Measurements from ENCODE around the gene MYOM1.
"Not testable (repeated sequence)": the region's sequence is repeated elsewhere in the genome, so short reads cannot be mapped to it uniquely, and the experiment has no call there.

The MYOM1 gene

DNA sequence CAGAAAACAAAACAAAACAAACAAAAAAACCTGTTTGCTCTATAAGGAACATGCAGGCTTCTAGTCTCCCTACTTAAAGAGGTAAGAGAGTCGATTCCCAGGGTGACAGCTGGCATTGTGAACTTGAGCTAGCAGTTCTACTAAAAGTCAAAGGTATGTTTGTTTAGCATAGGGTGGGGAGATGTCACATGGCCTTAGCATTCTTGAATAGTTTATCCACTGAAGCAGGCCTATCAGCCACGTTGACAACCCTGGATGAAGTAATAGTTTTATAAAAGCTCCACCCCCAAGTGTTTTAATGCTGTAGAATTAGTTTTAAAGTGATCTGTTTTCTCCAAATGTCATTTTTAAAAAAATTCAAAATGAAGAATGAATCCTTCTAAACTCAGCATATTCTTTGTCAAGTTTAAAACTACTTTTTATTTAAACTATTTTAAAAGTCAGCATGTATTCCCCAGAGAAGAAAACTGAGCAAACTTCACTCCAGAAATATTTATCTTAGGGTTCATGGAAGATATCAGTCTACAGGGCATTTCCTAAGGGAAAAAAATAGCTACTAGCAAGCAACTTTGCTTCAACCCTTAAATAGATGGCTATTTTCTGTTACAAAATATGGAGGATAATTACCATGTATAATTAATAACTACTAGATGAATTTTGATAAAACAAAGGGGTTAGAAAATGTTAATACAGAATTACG is 1.7 kb downstream of the MYOM1 start:
- DNase-seq, result no peak

DNA sequence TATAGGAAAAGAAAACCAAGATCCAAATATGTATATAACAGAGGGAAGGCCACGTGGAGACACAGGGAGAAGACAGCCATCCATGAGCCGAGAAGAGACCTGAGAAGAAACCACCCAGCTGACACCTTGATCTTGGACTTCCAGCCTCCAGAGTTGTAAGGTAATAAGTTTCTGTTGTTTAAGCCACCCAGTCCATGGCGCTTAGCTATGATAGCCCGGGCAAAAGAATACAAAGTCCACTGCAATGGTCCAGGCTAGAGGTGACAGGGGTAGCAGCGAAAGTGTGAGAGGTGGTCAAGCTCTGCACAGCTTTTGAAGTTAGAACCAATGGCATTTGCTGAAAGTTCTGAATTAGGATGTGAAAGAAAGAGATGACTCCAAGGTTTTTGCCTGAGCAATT is 2.8 kb downstream of the MYOM1 start:
- DNase-seq, result no peak

DNA sequence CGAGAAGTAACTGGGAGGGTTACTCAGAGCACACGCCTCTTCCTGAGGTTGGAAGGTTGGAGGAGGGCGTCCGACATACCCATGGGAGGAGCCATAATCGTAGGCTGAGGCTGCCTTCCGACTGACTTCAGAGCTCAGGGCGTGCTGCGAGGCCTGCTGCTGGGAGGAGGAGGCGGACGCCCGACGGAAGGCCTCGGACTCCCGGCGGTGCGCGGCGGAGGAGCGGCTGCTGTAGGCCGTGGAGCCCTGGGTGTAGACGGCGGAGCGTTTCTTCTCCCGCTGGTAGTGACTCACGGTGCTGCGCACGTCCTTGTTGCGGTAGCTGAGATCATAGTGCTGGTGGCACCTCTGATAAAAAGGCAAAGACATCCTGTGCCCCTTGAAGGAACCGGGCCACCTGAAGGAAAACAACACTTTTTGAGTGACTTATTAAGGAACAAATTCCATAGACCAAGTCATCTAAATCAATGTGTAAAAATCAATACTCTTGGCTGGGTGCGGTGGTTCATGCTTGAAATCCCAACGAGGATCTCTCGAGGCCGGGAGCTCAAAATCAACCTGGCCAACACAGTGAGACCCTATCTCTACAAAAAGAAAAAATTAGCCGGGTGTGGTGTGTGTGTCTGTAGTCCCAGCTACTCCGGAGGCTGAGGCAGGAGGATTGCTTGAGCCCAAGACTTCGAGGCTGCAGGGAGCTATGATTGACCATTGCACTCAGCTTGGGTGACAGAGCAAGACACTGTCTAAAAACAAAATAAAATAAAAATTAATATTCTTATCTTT is 4.7 kb downstream of the MYOM1 start:
- no peak for DNase-seq

DNA sequence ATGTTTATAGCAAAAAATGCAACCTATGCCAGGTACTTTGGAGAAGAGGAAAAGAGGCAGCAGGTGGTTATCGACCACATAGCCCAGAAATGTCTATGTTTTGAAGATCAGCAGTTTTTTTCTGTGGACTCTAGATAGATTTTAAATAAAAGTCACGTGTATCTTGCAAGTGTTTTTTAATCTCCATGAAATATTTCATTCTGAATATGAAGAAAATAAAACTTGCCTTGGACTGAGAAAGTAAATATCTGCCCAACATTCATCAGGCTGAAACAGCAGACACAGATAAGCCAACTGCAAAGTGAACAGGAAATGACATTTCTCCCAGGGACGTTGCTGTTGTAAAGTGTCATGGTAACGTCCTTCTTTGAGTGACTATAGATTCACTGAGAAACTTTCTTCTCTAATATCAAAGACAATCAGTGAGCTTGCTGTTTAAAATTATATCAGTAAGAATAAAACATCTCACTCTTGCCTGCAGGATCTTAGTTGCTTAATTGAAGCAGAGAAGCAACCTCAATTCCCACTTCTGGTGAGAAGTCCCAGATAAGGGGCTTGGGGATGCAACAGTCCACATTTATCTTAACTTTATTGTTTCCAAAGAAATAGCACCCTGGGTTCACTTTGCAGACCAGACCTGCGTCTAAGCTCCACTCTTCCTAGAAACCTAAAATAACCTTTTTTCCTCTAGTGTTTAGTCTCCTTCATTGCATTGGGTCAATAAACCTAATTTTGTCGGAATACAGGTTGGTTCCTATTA is 6.3 kb downstream of the MYOM1 start:
- peak; percentile 24 for DNase-seq

- DNase-seq, result no peak
These were observed 7.1 kb downstream of the MYOM1 start for GRCh38 chr18:3212657-3213056.

DNA sequence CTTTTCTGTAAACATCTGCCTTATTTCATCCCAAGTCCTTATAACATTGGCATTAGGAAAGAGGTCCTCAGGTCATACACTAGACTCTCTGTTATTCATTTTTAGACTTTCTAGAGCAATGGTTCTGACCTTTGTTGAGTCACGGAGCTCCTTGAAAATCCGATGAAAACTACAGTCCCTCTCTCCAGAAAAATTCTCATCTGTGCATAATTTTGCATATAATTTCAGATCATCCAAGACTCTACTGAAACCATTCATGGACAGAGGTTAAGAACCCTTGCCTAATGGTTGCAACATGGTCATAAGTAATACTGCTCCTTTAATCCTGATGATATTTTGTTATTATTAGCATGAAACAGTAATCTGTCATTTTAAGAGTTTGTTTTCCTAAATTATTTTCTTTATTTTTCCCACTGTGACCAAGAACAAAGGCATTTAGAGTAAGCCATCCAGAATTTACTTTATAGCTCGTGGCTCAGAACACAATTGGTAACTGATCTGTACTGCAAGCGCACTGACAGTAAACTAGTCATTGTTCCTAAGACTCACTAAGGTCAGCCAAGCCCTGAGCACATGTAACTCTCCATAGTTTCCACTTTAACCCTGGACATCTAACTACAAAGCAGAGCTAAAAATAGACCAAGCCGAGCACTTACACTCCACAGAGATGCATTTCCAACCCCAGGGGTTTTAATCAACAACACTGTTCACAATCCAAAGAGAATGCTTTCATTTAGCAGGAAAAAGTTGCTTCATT is 8.4 kb downstream of the MYOM1 start:
- no peak for DNase-seq

DNA sequence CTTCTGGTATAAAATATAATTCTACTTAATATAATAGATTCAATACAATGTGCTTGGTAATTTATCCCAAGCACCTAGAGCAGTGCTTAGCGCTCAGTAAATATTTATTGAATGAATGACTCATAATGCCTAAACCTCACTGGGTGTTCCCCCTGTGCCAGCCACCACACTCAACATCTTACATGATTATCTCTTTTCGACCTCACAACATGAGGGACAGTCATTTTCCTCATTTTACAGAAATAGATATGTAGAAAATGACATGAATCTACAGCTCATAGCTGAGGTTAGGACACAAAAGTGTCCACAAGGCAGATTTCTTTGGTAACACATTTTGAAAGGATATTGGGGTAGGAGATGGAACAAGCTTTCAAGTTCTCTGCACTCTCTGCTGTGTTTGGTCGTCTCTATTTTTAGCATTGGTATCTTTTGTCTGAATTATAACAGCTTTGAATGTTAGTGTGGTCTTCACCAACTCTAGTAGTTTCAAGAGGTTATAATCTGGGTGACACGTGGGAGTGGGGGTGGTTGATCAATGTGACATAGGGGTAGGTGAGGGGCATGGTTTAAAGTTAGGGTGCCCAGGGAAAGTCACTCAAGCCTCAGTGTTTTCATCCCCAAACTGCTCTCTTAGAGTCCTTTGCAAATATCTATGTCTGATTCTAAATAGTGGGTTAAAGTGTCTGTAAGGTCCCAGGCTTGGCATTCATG is 9.8 kb downstream of the MYOM1 start:
- DNase-seq, result no peak

DNA sequence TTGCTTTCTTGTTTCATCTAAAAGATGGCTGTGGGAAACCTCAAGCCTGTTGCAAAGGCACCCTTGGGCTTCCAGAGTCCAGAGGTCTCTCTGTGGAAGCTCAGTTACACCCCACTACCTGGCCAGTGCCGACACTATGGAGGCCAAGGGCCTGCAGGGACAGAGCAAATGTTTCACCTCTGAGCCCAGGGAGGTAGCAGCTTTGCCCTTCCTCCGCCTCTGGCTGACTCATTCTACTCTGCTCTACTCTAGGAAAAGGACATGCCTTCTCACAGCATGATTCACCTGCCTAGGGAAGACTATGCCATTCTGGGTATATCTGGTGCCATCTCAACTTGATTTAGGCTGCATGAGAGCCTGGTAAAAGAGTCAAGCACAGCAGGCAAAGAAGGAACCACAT is 12.2 kb downstream of the MYOM1 start:
- DNase-seq, result no peak

GRCh38 chr18:3205239-3205638 is 14.5 kb downstream of the MYOM1 start:
- DNase-seq, result no peak

GRCh38 chr18:3199942-3200645 is 19.7 kb downstream of the MYOM1 start:
- DNase-seq, result no peak

DNA sequence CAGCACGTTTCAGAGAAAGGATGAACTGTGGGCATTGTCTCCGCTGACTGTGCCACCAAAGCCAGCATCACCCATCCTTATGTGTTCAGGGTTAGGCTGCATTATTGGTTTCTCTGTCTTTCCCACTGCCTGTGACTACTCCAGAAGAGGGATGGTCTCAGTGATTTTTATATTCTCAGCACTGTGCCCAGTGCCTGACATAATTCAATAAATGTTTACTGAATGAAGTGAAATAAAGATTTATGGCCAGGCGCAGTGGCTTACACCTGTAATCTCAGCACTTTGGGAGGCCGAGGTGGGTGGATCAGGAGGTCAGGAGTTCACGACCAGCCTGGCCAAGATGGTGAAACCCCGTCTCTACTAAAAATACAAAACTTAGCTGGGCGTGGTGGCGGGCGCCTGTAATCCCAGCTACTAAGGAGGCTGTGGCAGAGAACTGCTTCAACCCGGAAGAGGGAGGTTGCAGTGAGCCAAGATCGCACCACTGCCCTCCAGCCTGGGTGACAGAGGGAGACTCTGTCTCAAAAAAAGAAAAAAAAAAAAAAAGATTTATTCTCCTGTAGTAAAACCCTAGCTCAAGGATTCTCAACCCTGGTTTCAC is 21.4 kb downstream of the MYOM1 start:
- not testable (repeated sequence) for DNase-seq

- no peak for DNase-seq
These were observed 24.7 kb downstream of the MYOM1 start for GRCh38 chr18:3194947-3195612.

DNA sequence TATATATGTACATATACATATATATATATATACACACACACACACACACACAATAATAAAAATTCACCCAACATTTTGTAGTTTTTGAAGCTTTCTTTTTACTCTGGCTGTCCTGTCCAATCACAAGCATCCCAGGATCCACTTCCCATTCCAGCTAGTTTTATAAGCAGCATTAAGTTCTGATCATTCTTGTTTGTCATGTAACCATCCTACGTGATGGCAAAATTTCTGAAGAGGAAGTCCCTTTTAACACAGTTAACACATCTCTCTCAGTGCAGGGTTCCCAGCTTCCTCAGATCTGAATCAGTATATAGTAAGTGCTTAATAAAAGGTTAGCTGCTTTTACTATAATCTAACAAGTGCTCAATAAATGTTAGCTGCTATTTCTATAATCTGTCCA is 26.4 kb downstream of the MYOM1 start:
- no peak for DNase-seq

- DNase-seq, result no peak
These were observed 27.0 kb downstream of the MYOM1 start for GRCh38 chr18:3192752-3193151.

GRCh38 chr18:3192286-3192685 is 27.5 kb downstream of the MYOM1 start:
- no peak for DNase-seq

DNA sequence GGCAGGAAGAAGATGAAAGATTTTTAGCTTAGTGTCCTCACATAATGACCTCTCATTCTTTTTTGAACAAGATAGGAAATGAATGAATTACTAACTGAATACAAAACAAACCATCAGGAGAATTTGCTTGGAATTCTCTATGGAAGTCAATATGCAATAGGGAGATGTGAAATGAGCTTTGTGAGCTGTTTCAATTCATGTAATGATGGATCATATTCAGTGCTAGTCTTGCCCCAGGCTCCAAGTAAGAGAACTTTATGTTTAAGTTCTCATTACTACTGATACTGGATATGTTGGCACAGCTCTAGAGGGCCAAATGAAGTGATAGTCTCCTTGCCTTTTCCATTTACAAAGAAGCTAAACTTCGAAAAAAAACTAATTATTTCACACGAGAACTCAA is 29.2 kb downstream of the MYOM1 start:
- DNase-seq, result no peak

DNA sequence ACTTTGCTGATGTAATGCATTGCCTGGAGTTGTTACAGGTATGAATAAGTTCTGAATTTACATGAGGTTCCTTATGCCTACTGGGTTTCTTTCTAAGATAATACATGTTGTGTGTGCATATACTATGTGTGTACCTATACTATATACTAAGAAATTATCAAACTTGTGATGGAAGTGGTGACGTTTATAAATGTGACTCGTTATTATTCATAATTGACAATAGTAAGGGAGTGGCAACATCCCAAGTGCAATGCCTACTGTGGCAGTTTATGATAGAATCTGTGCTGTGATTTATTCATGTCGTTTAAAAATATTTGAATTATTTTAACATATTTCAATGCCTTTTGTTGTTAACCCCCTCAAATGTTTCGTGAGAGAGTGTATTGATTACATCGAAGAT is 29.9 kb downstream of the MYOM1 start:
- DNase-seq, result no peak

DNA sequence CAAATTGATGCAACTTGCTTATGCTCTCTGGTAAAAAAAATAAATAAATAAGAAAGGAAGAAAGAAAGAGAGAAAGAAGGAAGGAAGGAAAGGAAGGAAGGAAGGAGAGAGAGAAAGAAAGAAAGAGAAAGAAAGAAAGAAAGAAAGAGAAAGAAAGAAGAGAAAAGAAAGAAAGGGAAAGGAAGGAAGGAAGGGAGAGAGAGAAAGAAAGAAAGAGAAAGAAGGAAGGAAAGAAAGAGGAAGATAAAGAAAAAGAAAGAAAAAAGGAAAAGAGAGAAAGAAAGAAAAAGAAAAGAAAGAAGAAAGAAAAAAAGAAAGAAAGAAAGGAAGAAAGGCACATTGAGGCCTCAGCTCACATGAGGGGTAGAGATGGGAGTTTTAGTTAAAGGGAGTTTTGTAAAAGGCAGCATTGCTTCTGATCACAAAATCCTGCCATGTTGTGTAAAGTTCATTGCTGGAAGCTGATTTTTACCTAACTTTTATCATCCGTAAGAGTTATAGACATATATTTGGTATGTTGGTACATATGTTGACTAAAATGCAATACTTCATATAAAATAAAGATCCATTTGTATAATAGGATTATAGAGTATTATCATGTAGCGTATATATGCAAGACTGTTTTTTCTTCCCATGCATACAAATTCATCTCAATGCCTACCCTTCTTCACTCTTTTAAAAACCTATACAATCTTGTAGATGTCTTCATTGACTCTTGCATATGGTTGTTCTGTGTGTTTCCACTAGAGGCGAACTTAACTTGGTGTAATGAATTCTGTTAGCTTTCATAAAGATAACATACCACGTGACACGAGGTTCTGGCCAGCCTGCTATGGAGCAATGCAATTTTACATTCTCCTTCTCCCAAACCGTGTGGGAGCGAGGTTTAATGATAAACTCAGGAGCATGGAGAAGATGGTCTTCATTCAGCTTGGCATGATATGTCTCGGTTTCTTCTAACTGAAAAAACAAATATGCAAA is 32.8 kb downstream of the MYOM1 start:
- no peak for DNase-seq

GRCh38 chr18:3184275-3184963 is 35.3 kb downstream of the MYOM1 start:
- DNase-seq, result no peak
